Ureter (tissue), 1 donor: ENCODE data around the gene NOXO1. TPM values are rescaled to one million over a fixed set of nuclear protein-coding genes. Genes with fewer than 3 reads are reported as not detected.
A peak's percentile ranks its signal among the peaks of the same experiment; 100 is the strongest.
"Not testable (repeated sequence)": the region's sequence is repeated elsewhere in the genome, so short reads cannot be mapped to it uniquely, and the experiment has no call there.

Experiments used
- DNase-seq: peaks from one replicate; pipeline ENCODE4 v3.0.0-alpha.2; 2020; ENCODE audit warnings: low spot score
- total RNA-seq: library from RNA; stranded (reverse); gene quantifications from one replicate; pipeline ENCODE4 v1.2.4, GENCODE V29; 2023
- donor health status: DM: yes; HTN: yes; CAD: no.

NOXO1 gene
- total RNA-seq, 1 donor from 2014 or later: 0.65 TPM

- DNase-seq: not testable (repeated sequence)
These were observed 18.8 kb downstream of the NOXO1 start for GRCh38 chr16:1962161-1963153.

GRCh38 chr16:1961651-1962067, 19.6 kb downstream of the NOXO1 start:
- DNase-seq: no peak

GRCh38 chr16:1960665-1961630, 20.3 kb downstream of the NOXO1 start:
- no peak for DNase-seq

- peak; percentile 91 for DNase-seq
These were observed 21.8 kb downstream of the NOXO1 start, which contains the start of gene NDUFB10 for GRCh38 chr16:1959269-1960039. NDUFB10 (plus strand) TSS chr16:1959538; CDS start chr16:1959625, 87 bp downstream.

GRCh38 chr16:1958715-1959268, 22.5 kb downstream of the NOXO1 start:
- no peak for DNase-seq

- DNase-seq: not testable (repeated sequence)
These were observed 23.2 kb downstream of the NOXO1 start for GRCh38 chr16:1958143-1958491.

- not testable (repeated sequence) for DNase-seq
These were observed 23.7 kb downstream of the NOXO1 start for GRCh38 chr16:1957434-1958142.

GRCh38 chr16:1953734-1954133, 27.5 kb downstream of the NOXO1 start:
- DNase-seq: no peak

- DNase-seq: no peak
These were observed 30.7 kb downstream of the NOXO1 start for GRCh38 chr16:1950559-1950958.

- DNase-seq: no peak
These were observed 31.2 kb downstream of the NOXO1 start for GRCh38 chr16:1950047-1950446.

- DNase-seq: no peak
These were observed 31.8 kb downstream of the NOXO1 start for GRCh38 chr16:1949507-1949906.

- DNase-seq: no peak
These were observed 33.9 kb downstream of the NOXO1 start for GRCh38 chr16:1947369-1947670.

GRCh38 chr16:1946495-1947368, 34.5 kb downstream of the NOXO1 start:
- DNase-seq: peak; percentile 39

GRCh38 chr16:1945559-1946391, 35.5 kb downstream of the NOXO1 start:
- peak; percentile 41 for DNase-seq

- DNase-seq: peak; percentile 41
These were observed 36.6 kb downstream of the NOXO1 start for GRCh38 chr16:1944612-1945199.

- DNase-seq: peak; percentile 100
These were observed 38.2 kb downstream of the NOXO1 start, which contains the start of gene MSRB1 for GRCh38 chr16:1942810-1943726. MSRB1 (minus strand) TSS chr16:1943199; CDS start chr16:1943156, 43 bp downstream.
